ENCODE data around the gene B4GALT6. TPM values are rescaled to one million over a fixed set of nuclear protein-coding genes. Genes with fewer than 3 reads are reported as not detected.

The B4GALT6 gene
- total and polyA plus RNA-seq, 10 of the 15 experiments (the other 5 are each of a cell fraction or from before 2014, with no cell fraction given): 11.9 to 47.4 (median 18.0) TPM

DNA sequence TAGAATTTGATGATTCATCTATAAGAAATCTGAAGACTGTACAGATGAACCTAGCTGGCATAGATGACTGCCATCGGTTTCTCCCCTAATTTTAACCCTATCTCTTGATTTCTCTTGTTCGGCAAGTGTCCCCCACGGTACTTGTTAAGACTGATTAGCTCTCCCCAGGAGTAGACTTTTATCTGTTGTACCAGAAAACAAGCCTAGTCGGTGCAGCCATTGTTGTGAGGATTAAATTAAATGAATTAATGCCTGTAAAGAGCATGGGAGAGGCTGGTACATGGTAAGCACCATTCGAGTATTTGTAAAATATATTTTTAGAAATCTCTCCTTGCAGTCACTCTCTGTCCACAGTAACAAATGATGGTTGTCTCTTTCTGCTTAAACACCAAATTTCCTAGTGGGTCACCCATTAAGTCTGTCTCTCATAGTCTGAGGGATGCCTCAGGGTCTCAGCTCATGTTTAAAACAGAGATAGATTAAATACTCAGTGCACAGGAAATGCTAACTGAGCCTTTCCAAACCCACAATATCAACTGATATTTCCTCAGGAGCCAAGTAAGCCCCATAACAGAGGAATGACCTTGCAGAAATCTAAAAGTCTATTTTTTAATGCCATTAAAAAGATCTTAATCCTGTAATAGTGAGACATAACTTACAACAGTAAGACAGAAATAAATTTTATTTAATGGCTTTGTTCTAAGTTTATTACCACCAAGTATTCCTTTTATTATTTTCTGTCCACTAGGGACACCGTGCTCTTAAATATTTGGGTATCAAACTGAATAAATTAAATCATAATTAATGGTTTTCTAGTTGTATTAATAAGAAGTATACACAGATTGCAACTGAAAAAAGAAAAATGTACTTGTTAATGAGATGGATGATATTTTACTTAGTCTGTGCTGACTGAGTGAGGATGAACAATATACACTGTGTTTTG lies 2.9 kb upstream of the B4GALT6 start (continued):
- TF ChIP-seq MTA2 (IDR thresholded peaks at IDR 0.05; ENCODE audit: low read depth) (no peak), ZNF384 (IDR thresholded peaks at IDR 0.05; ENCODE audit: borderline replicate concordance, low read depth, low read length) (no peak)
- TF ChIP-seq, protein P1, sequence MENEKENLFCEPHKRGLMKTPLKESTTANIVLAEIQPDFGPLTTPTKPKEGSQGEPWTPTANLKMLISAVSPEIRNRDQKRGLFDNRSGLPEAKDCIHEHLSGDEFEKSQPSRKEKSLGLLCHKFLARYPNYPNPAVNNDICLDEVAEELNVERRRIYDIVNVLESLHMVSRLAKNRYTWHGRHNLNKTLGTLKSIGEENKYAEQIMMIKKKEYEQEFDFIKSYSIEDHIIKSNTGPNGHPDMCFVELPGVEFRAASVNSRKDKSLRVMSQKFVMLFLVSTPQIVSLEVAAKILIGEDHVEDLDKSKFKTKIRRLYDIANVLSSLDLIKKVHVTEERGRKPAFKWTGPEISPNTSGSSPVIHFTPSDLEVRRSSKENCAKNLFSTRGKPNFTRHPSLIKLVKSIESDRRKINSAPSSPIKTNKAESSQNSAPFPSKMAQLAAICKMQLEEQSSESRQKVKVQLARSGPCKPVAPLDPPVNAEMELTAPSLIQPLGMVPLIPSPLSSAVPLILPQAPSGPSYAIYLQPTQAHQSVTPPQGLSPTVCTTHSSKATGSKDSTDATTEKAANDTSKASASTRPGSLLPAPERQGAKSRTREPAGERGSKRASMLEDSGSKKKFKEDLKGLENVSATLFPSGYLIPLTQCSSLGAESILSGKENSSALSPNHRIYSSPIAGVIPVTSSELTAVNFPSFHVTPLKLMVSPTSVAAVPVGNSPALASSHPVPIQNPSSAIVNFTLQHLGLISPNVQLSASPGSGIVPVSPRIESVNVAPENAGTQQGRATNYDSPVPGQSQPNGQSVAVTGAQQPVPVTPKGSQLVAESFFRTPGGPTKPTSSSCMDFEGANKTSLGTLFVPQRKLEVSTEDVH (IDR thresholded peaks at IDR 0.05; ENCODE audit: low read depth, partially characterized antibody): no peak

DNA sequence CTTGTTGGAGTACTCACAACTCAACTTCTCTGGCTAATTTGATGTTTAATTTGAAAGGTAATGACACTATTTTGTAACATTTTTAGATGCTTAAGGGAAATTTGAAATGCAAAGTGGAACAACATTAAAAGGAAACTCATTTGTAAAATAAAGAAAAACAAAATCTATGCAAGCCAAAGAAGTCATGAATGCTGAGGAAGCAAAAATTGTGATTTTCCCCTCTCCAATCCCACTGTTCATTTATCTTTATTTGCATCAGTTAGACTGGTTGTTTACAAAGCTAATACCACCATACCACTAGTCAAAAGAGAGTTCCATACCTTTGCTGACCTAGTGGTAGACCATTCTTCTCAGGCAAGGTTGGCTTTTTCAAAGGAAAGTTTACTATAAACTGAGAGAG lies 2.2 kb upstream of the B4GALT6 start:
- Histone ChIP-seq H2AFZ (ENCODE audit: control insufficient read depth, low read depth, low read length) (peak overlapping the region; percentile 95), H3K36me3 (ENCODE audit: control insufficient read depth in 2 of 2, insufficient read depth in 2 of 2, low read length in 1 of 2) (no peaks in the 10 kb centered on the region), H3K4me1 (ENCODE audit: control insufficient read depth, insufficient read depth, low read length) (peaks cover 10% of the 10 kb centered on the region), H3K27ac (ENCODE audit: control insufficient read depth, insufficient read depth) (peak overlapping the region; percentile 88), H3K27me3 (replicated peaks in 1 of 2; ENCODE audit: control insufficient read depth in 2 of 2, insufficient read depth in 2 of 2, low read length in 1 of 2) (no peaks in the 10 kb centered on the region), H3K4me3 (peak overlapping the region; percentile 75), H3K9ac (ENCODE audit: control insufficient read depth, insufficient read depth, low read length) (peak overlapping the region; percentile 78), H3K79me2 (ENCODE audit: control insufficient read depth, insufficient read depth, low read length) (peaks cover 51% of the 10 kb centered on the region), H3K9me3 (replicated peaks; ENCODE audit: control insufficient read depth, insufficient read depth, low read length) (no peaks in the 10 kb centered on the region), H3K4me2 (ENCODE audit: control insufficient read depth, insufficient read depth) (peak overlapping the region; percentile 96), H4K20me1 (ENCODE audit: control insufficient read depth, insufficient read depth) (no peaks in the 10 kb centered on the region)
- FAIRE-seq (no peak), DNase-seq (ENCODE audit: low read depth, low spot score) (no peak), ATAC-seq (no peak)
- intact Hi-C loops (cut with micrococcal nuclease; ENCODE audit: unreplicated experiment): no loop called here
- ChIA-PET POLR2A (interaction anchor here (0.6 to 1.3 kb wide), 3 partner anchors 9 to 186 kb away, joined by 3 to 5 read pairs (median 4); no protein-coding TSS in a partner anchor), CTCF (interaction anchor here (1.1 to 14.8 kb wide), 5 partner anchors 28 to 121 kb away, joined by 3 to 135 read pairs (median 4); no protein-coding TSS in a partner anchor), RAD21 (ENCODE audit: unreplicated experiment) (interaction anchor here (0.7 to 14.0 kb wide), 6 partner anchors 9 to 256 kb away, joined by 3 to 168 read pairs (median 4); partner anchors contain the start of gene TRAPPC8), SMC1A (ENCODE audit: uncharacterized antibody, unreplicated experiment) (interaction anchor here (0.9 to 15.2 kb wide), 9 partner anchors 9 to 184 kb away, joined by 3 to 169 read pairs (median 4); no protein-coding TSS in a partner anchor)
- TF ChIP-seq GABPA (IDR thresholded peaks at IDR 0.05; ENCODE audit: low read depth) (0 out of 2 replicates have a peak, but pooled peaks have one; percentile 13), NR2C1 (IDR thresholded peaks at IDR 0.05) (no peak), FOXM1 (IDR thresholded peaks at IDR 0.05; ENCODE audit: low read depth, low read length) (0 out of 2 replicates have a peak, but pooled peaks have one; percentile 1)
- in situ Hi-C loops (cut with MboI): no loop called here
- no TSS peak for BruUV-seq (replicated peaks)
